Peyer's patch (tissue), 4 donors: ENCODE measurements around the gene PLOD1.

Experiments used
- CTCF ChIP-seq, 6 experiments: fragments of 450-650 bp in 4 of 6; fragments of 200-600 bp in 2 of 6; sonication (generic) in 1 of 6; IDR thresholded peaks; one replicate each; pipeline ENCODE4 v1.5.1; 2017 to 2019; ENCODE audit warnings: antibody characterized with exemption in 6 of 6, mild to moderate bottlenecking in 3 of 6, moderate library complexity in 1 of 6
- POLR2A ChIP-seq, 2 donors: fragments of 450-650 bp; IDR thresholded peaks; one replicate each; pipeline ENCODE4 v1.5.1; 2017; ENCODE audit warnings: antibody characterized with exemption in 2 of 2, mild to moderate bottlenecking in 2 of 2, moderate library complexity in 2 of 2

DNA sequence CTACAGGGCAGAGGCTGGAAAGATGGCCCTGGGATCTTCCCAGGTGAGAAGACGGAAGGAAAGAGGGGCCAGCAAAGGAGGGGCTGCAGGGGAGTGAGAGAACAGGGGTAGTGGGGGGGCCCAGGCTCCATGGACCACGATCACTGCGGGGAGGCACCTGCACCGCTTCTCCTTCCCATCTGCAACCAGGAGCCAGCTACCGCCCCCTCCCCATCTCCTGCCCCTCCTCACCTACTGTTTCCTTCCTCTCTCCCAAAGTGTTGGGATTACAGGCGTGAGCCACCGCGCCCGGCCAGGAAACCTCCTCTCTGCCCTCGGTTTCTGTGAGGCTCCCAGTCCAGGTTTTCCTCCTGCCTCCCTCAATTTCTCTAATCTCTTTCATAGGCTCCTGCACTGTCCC lies 27.6 kb upstream of the PLOD1 start:
- no peak for TF ChIP-seq CTCF (IDR thresholded peaks at IDR 0.05)
- no peak for TF ChIP-seq POLR2A (IDR thresholded peaks at IDR 0.05)
